ENCODE measurements around the gene CUBN.
"Not testable (repeated sequence)": the region's sequence is repeated elsewhere in the genome, so short reads cannot be mapped to it uniquely, and the experiment has no call there.

The CUBN gene

DNA sequence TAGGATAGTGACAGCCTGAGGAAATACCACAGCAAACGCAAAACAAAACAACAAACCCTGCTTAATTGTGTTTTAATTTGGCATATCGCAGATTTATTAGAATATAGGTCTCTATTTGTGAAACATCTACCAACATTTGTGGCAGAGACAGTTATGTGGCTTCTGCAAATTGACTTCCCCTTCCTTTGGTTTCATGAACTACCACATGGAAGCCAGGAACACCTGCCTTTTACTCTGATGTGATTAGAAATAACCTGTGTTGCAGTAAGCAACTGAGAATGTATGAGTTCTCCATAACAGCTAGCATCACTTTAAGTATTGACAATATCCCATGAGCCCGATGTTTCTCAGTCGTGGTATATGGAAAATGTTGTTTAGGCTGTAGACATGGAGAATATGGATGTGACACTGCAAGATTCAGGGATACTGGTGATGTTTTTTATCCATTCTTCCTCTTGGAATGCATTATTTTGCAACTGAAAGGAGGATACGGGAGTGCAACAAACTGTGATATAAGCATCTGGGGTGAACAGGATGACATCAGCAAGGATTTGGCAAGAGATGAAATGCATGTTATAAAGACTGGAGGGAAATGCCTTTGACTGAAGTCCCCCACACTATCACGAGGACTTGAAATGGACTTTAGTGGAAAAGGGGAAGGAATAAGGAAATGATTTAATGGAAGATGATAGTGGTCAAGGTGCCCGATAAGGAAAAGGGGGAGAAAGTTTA lies 95.9 kb downstream of the CUBN start:
- no peak for DNase-seq

- no peak for DNase-seq
Observed at GRCh38 chr10:17031637-17032635, 97.7 kb downstream of the CUBN start.

GRCh38 chr10:17029581-17030271 lies 99.9 kb downstream of the CUBN start:
- peak; percentile 61 for DNase-seq

DNA sequence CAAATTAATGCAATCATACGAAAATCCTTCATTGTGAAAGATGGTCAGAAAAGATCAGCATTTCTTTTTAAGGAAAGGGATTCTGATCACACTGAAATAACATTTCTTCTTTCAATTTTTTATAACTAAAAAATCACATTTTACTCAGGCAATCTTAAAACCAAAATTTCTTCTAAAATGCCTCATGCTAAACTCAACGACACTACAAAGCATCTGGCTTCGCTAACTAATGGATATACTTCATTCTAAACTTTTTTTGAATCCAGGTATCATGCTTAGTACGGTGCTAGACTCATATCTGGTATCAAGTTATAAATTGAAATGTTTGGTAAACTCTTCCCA lies 100.4 kb downstream of the CUBN start:
- no peak for DNase-seq

DNA sequence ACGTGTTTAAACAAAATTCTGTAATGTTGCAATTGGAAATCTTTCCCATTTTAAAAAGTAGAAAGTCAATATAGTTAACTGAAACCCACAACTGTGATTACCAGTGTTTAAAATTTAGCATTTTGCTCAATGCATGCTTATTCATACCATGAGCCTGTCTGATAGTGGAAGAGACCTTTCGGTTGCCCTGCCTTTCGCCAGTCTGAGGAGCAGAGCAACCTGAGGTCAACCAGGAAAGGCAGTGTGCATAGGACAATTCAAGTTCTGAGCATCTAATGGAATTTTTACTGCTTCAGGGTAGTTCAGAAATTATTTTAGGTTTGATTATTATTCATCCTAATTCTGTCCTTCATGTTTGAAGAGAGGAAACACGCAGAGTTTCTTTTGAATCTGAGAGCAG lies 100.8 kb downstream of the CUBN start:
- DNase-seq = no peak

- peak; percentile 48 for DNase-seq
Observed at GRCh38 chr10:17026686-17027485, 102.7 kb downstream of the CUBN start.

DNA sequence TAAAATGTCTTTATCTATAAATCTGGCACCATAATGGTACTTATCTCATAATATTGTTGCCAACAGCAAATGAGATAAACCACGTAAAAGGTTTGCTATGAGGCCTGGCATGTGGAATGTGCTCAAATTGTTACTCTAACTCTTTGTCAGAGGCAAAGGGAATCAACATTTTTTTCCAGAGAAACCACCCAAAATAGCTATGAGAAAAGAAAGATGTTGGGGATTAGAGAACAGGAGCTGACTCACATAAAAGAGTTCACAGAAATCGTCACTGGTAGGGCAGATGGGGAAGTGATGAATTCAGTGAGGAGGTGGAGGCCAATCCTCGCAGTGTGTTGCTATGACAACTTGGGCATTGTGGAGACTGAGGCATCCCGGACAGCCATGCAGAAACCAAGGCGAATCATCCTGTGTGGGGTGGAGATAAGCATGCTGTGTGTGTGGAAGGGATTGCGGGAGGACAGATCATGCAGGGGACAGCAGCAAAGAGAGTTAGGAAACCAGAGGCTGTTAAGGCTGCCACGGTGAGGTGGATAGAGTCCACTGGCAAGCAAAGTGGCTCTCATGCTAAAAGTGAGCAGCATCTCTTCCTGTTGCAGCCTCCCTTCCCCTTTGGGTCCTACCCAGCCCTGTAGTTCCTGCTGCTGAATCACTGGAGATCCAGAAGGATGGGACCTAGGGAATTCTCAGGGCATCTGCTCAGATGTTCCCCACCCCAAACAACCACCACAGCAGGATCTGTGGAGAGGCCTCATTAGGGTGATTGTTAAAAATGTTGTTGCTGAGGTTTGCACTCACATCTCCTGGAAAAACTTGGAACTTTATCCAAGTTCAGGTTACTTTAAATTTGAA lies 103.9 kb downstream of the CUBN start:
- DNase-seq = peak; percentile 46

GRCh38 chr10:17024461-17024860 lies 105.2 kb downstream of the CUBN start:
- no peak for DNase-seq

DNA sequence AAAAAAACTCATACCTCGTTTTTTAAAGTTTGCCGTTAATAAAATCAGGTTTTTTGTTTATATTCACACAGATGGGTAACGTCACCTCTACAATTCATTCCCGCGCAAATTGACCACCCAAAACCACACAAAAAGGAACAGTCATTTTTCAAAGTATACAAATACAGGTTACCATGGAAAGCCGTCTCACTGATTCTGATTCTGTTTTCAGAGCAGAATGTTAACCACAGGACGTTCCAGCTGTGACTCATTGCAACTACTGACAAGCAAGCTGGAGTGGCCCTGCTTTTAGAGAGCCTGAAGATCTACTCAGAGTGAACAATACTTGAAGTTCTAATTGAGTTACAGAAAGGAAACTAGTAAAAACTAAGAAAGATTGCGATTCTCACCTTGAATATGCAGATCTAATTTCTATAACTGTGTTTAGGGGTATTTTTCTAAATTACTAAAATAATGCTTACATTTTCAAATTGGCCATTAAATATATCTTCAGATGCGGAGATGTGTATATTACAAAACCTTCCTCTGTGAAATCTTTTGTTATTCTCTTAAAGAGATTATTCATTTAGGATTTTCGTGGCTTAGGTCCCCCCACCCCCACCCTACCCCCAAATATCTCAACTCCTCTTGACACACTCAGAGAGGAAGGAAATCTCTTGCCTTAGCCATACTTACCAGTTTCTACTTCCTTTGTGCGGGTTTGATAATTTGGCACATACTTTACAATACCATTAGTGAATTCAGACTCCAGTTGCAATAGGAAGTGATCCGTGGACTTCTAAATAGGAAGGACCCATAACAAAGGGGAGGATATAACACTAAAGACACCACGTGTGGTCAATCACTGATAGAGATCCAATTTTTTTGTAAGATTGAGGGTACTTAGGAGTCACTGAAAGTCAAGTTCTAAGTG lies 106.0 kb downstream of the CUBN start:
- peak; percentile 57 for DNase-seq

- no peak for DNase-seq
Observed at GRCh38 chr10:17022896-17023295, 106.7 kb downstream of the CUBN start.

DNA sequence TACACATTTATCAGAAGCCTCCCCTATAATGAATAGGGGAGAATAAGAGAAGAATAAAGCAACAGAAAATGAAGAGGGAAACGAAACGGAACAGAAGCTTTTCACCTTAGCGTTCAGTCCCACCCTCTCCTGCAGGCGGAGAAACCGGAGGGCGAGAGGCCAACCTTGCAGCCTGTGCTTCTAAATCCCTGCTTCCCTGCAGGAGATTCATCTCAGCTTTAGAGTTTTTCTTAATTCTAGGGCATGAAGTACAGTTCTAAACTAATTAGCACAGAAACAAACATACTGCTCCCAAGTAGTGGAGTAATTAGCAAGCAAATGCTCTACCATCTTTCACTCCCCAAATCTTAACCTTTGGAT lies 107.2 kb downstream of the CUBN start:
- no peak for DNase-seq

DNA sequence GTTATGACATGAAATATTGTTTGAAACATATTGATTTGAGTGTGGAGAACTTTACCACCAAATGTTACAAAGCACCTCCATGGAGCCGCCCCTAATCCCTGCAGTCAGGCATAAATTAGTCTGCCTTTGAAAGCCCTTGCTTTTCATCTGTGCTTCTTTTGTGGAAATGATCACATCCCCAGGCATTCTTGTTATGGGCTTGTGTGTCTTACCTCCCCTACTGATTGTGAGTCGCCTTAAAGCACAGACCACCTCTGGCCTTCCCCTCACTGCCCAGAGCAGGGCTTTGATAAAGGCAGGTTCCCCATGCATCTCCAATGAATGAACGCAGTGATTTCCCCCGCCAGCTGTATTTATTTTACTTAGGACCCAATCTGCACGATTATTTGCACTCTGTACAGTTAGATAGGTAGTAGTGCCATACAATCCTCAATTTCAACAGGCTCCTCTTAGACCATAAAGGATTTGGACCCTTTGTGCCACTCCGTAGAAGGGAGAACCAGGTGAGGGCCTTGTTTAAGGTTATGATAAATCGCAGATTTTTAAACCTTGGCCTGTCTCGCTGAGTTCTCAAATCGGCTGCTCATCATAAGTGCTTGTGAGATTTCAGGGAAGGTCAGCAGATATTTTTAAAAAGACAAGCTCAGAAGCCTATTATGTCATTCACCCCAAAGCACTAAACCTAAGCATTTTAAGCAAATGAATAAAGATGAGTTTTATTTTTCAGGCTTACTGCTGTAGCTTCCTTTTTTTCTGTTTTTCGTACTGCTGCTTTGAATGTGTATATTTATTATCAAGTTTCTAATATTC lies 107.8 kb downstream of the CUBN start:
- no peak for DNase-seq

DNA sequence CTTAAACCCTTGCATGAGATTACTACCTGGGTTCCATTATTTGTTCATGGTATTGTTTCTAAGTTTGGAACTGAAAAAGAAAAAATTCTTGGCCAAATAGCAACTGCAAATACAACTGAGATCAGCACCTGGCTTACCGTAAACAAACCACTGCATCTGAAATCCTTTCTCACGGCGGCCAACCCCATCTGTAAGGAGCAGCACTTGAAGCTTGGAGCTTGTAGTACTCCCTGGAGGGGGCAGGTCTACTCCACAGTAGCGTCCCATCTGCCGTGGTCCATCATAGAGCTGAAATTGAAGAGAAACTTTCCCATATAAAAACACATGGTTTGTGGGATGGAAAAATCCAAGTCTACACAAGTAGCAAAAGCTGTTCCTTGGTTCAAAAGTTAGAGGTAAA lies 109.9 kb downstream of the CUBN start:
- no peak for DNase-seq

GRCh38 chr10:17013131-17013983 lies 116.3 kb downstream of the CUBN start:
- DNase-seq = not testable (repeated sequence)

DNA sequence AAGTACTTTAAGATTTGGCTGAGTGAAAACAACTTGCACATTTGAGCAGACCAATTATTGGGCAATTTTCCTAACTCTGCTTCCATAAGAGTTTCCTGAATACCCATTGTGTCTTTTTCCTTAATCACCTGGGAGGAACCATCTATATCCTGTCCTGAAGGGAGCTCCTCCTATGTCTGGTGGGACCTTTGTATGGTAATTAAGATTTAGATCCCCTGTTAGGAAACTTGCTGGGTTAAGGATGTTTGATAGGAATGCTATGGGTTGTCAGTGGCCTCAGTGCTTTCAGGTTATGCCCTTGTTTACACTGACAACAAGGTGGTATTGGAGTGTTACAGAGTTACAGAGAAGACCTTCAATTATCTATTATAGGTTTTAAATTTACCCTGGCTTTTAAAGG lies 116.9 kb downstream of the CUBN start:
- not testable (repeated sequence) for DNase-seq

GRCh38 chr10:17010363-17011145 lies 119.1 kb downstream of the CUBN start:
- no peak for DNase-seq

- no peak for DNase-seq
Observed at GRCh38 chr10:17009212-17009700, 120.4 kb downstream of the CUBN start.

GRCh38 chr10:17007418-17007770 lies 122.2 kb downstream of the CUBN start:
- DNase-seq = no peak
